GM12891 (cell line): ENCODE data around the gene ME3.

ENCODE experiments used
- PAX5 ChIP-seq: IDR thresholded peaks from 2 replicates; pipeline ENCODE4 v1.6.1; 2011; ENCODE audit warnings: low read length, moderate library complexity, mild to moderate bottlenecking; ENCODE audit not compliant: insufficient read depth, severe bottlenecking
- POLR2A ChIP-seq: IDR thresholded peaks from 2 replicates; pipeline ENCODE4 v1.6.1; 2011; ENCODE audit warnings: low read depth, low read length, control low read depth
- POLR2AphosphoS5 ChIP-seq: IDR thresholded peaks from 2 replicates; pipeline ENCODE4 v1.6.1; 2011; ENCODE audit warnings: low read depth, low read length, control low read depth
- POU2F2 ChIP-seq: IDR thresholded peaks from 2 replicates; pipeline ENCODE4 v1.6.1; 2011; ENCODE audit warnings: low read depth, mild to moderate bottlenecking, control low read depth, low read length, moderate library complexity
- SPI1 ChIP-seq: IDR thresholded peaks from 2 replicates; pipeline ENCODE4 v1.6.1; 2011; ENCODE audit warnings: low read depth, low read length, control low read depth
- TAF1 ChIP-seq: IDR thresholded peaks from 2 replicates; pipeline ENCODE4 v1.6.1; 2011; ENCODE audit warnings: low read depth, low read length, control low read depth

DNA sequence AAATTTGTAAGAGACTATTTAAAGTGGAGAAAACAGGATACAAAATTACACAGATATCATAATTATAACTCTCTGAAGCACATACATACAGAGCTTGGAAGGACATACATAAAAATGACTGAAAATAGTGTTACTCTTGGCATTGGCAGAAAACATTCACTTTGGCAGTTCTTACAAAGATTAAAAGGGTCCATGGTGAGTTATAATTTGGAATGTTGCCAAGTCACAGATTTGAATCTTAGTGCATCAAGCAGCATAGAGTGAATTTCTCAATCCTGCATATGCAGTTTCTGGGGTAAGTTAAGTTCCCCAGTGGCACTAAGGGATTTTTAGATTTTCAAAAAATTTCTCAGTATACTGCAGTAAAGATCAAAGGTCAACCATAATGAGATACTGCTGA, 181.8 kb downstream of the ME3 start:
- TF ChIP-seq POLR2A (no peak), TAF1 (no peak), POLR2AphosphoS5 (no peak), PAX5 (no peak), SPI1 (no peak), POU2F2 (no peak)
